NCI-H748 (cell line): Measurements from ENCODE around the gene CRISP1.
A peak's percentile ranks its signal among the peaks of the same experiment; 100 is the strongest.
"Not testable (repeated sequence)": the region's sequence is repeated elsewhere in the genome, so short reads cannot be mapped to it uniquely, and the experiment has no call there.

Source experiments
- DNase-seq: peaks from one replicate; lab custom pipeline; 2025; ENCODE audit not compliant: unreplicated experiment; lab: John Stamatoyannopoulos, UW

Gene CRISP1

GRCh38 chr6:49866485-49866943 is at the start of gene CRISP1:
TSS of gene CRISP1 (minus strand) at chr6:49866535. CDS start at chr6:49857400, 9,135 bp downstream.
- no peak for DNase-seq

GRCh38 chr6:49915035-49915434 is 48.7 kb upstream of the CRISP1 start:
- DNase-seq = no peak

GRCh38 chr6:49913636-49914375 is 47.5 kb upstream of the CRISP1 start:
- peak; percentile 95 for DNase-seq

- no peak for DNase-seq
These were observed 45.9 kb upstream of the CRISP1 start for GRCh38 chr6:49912196-49912595.

GRCh38 chr6:49911252-49911651 is 44.9 kb upstream of the CRISP1 start:
- no peak for DNase-seq

GRCh38 chr6:49909563-49909962 is 43.2 kb upstream of the CRISP1 start:
- no peak for DNase-seq

- no peak for DNase-seq
These were observed 40.2 kb upstream of the CRISP1 start for GRCh38 chr6:49906526-49906925.

GRCh38 chr6:49905296-49905695 is 39.0 kb upstream of the CRISP1 start:
- DNase-seq = no peak

- no peak for DNase-seq
These were observed 36.5 kb upstream of the CRISP1 start for GRCh38 chr6:49902856-49903255.

- no peak for DNase-seq
These were observed 32.7 kb upstream of the CRISP1 start for GRCh38 chr6:49898904-49899566.

GRCh38 chr6:49895553-49895952 is 29.2 kb upstream of the CRISP1 start:
- DNase-seq = not testable (repeated sequence)

- DNase-seq = no peak
These were observed 25.9 kb upstream of the CRISP1 start for GRCh38 chr6:49892280-49892679.

GRCh38 chr6:49890988-49891387 is 24.7 kb upstream of the CRISP1 start:
- DNase-seq = no peak

- no peak for DNase-seq
These were observed 22.6 kb upstream of the CRISP1 start for GRCh38 chr6:49888742-49889431.

- DNase-seq = no peak
These were observed 2.7 kb upstream of the CRISP1 start for GRCh38 chr6:49868951-49869529.

GRCh38 chr6:49856282-49856681 is 10.1 kb downstream of the CRISP1 start:
- DNase-seq = no peak

GRCh38 chr6:49855221-49855620 is 11.1 kb downstream of the CRISP1 start:
- DNase-seq = no peak

- DNase-seq = no peak
These were observed 13.4 kb downstream of the CRISP1 start for GRCh38 chr6:49852975-49853374.

- DNase-seq = peak; percentile 73
These were observed 17.0 kb downstream of the CRISP1 start for GRCh38 chr6:49849213-49849907.

- peak; percentile 16 for DNase-seq
These were observed 18.7 kb downstream of the CRISP1 start for GRCh38 chr6:49847673-49848072.

GRCh38 chr6:49847014-49847413 is 19.3 kb downstream of the CRISP1 start:
- no peak for DNase-seq
